ENCODE measurements around the gene MOB3B. TPM values are rescaled to one million over a fixed set of nuclear protein-coding genes. Genes with fewer than 3 reads are reported as not detected.

MOB3B gene
- total RNA-seq, 1 donor from 2014 or later, result 11.0 TPM

- TF ChIP-seq POLR2A (IDR thresholded peaks at IDR 0.05) (no peak), POLR2AphosphoS5 (IDR thresholded peaks at IDR 0.05; ENCODE audit: insufficient read depth in 1 of 2, low read depth in 1 of 2) (no peak)
- TF ChIP-seq, protein P1, sequence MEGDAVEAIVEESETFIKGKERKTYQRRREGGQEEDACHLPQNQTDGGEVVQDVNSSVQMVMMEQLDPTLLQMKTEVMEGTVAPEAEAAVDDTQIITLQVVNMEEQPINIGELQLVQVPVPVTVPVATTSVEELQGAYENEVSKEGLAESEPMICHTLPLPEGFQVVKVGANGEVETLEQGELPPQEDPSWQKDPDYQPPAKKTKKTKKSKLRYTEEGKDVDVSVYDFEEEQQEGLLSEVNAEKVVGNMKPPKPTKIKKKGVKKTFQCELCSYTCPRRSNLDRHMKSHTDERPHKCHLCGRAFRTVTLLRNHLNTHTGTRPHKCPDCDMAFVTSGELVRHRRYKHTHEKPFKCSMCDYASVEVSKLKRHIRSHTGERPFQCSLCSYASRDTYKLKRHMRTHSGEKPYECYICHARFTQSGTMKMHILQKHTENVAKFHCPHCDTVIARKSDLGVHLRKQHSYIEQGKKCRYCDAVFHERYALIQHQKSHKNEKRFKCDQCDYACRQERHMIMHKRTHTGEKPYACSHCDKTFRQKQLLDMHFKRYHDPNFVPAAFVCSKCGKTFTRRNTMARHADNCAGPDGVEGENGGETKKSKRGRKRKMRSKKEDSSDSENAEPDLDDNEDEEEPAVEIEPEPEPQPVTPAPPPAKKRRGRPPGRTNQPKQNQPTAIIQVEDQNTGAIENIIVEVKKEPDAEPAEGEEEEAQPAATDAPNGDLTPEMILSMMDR (IDR thresholded peaks at IDR 0.05), result no peak
- Histone ChIP-seq H3K27me3 (no peaks in the 10 kb centered on the region), H3K4me1 (peaks cover 7% of the 10 kb centered on the region), H3K27ac (no peak overlapping the region), H3K4me3 (no peak overlapping the region), H3K36me3 (no peaks in the 10 kb centered on the region), H3K9me3 (no peaks in the 10 kb centered on the region)
- intact Hi-C loops (cut with DNase I), result no loop called here
- no peak for DNase-seq (ENCODE audit: extremely low spot score in 2 of 2)
These were observed 17.8 kb downstream of the MOB3B start for GRCh38 chr9:27511771-27512170.

- Histone ChIP-seq H3K27ac (no peak overlapping the region), H3K36me3 (no peaks in the 10 kb centered on the region), H3K4me1 (peaks cover 7% of the 10 kb centered on the region), H3K9me3 (no peaks in the 10 kb centered on the region), H3K4me3 (no peak overlapping the region), H3K27me3 (no peaks in the 10 kb centered on the region)
- no peak for DNase-seq (ENCODE audit: extremely low spot score in 2 of 2)
- TF ChIP-seq, protein P1 (IDR thresholded peaks at IDR 0.05), result no peak
- TF ChIP-seq POLR2AphosphoS5 (IDR thresholded peaks at IDR 0.05; ENCODE audit: insufficient read depth in 1 of 2, low read depth in 1 of 2) (no peak), POLR2A (IDR thresholded peaks at IDR 0.05) (no peak)
- intact Hi-C loops (cut with DNase I), result no loop called here
These were observed 18.8 kb downstream of the MOB3B start for GRCh38 chr9:27510780-27511179.

GRCh38 chr9:27506981-27507380, 22.6 kb downstream of the MOB3B start:
- no peak overlapping the region for H3K4me3 ChIP-seq
- H3K36me3 ChIP-seq, result no peaks in the 10 kb centered on the region
- no peaks in the 10 kb centered on the region for H3K9me3 ChIP-seq
- no peak overlapping the region for H3K27ac ChIP-seq
- intact Hi-C loops (cut with DNase I), result no loop called here
- no peaks in the 10 kb centered on the region for H3K27me3 ChIP-seq
- DNase-seq (ENCODE audit: extremely low spot score in 2 of 2), result no peak
- H3K4me1 ChIP-seq, result no peaks in the 10 kb centered on the region
- TF ChIP-seq, protein P1 (IDR thresholded peaks at IDR 0.05), result no peak
- no peak for TF ChIP-seq POLR2A (IDR thresholded peaks at IDR 0.05)
- no peak for TF ChIP-seq POLR2AphosphoS5 (IDR thresholded peaks at IDR 0.05; ENCODE audit: insufficient read depth in 1 of 2, low read depth in 1 of 2)

DNA sequence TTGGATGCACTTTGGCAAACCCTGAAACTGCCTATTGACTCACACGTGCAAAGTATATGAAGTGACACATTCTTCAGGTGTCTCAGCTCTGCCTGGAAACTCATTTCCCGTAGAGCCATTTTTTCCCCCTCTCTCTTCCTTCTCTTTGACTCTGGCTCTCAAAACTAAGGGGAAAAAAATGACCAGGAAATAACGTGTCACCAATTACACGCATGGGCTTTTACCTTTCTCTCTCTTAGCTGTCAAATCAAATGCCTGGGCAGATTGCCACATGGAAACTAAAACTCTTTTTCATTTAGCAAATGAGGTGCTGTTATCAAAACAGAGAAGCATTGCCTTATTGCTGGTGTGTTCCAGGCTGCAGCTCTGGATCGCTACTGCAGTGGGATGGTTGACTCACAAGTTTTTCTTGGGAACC, 23.9 kb downstream of the MOB3B start:
- Histone ChIP-seq H3K27me3 (no peaks in the 10 kb centered on the region), H3K27ac (no peak overlapping the region), H3K4me3 (no peak overlapping the region), H3K9me3 (no peaks in the 10 kb centered on the region), H3K4me1 (no peaks in the 10 kb centered on the region), H3K36me3 (no peaks in the 10 kb centered on the region)
- intact Hi-C loops (cut with DNase I), result no loop called here
- no peak for DNase-seq (ENCODE audit: extremely low spot score in 2 of 2)
- TF ChIP-seq POLR2AphosphoS5 (IDR thresholded peaks at IDR 0.05; ENCODE audit: insufficient read depth in 1 of 2, low read depth in 1 of 2) (no peak), POLR2A (IDR thresholded peaks at IDR 0.05) (no peak)
- TF ChIP-seq, protein P1 (IDR thresholded peaks at IDR 0.05), result no peak

DNA sequence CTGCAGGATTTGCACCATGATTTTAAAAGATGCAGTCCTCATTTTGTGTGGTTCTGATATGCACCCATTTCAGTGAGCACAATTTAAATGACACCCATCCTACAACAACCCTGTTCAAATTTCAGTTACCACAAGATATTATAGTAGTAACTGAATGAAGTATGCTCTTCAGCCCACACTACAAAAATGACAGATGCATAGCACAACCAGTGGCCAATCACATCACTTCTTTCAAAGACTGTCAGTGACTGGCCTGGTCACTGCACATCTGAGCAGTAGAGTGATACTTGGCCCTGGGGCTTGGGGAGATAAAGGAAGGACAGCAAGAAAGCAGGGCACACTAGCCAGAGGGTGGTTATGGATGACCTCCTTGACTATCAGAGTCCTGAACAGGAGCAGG, 25.4 kb downstream of the MOB3B start:
- H3K27me3 ChIP-seq, result no peaks in the 10 kb centered on the region
- peaks cover 12% of the 10 kb centered on the region for H3K4me1 ChIP-seq
- H3K27ac ChIP-seq, result no peak overlapping the region
- no peak for DNase-seq (ENCODE audit: extremely low spot score in 2 of 2)
- no peak overlapping the region for H3K4me3 ChIP-seq
- TF ChIP-seq POLR2AphosphoS5 (IDR thresholded peaks at IDR 0.05; ENCODE audit: insufficient read depth in 1 of 2, low read depth in 1 of 2), result no peak
- TF ChIP-seq, protein P1 (IDR thresholded peaks at IDR 0.05), result no peak
- no peak for TF ChIP-seq POLR2A (IDR thresholded peaks at IDR 0.05)
- no peaks in the 10 kb centered on the region for H3K9me3 ChIP-seq
- no peaks in the 10 kb centered on the region for H3K36me3 ChIP-seq
- intact Hi-C loops (cut with DNase I), result no loop called here

Data from vagina (tissue), 2 donors.